Stomach (tissue), 9 donors: Measurements from ENCODE around the gene FOS. TPM values are rescaled to one million over a fixed set of nuclear protein-coding genes. Genes with fewer than 3 reads are reported as not detected.
A peak's percentile ranks its signal among the peaks of the same experiment; 100 is the strongest.

Experiments used
- DNase-seq, 2 donors: peaks; one replicate each; pipeline versions ENCODE4 v3.0.0 to v3.0.0-alpha.2; 2013 to 2019
- H3K27ac ChIP-seq, 5 donors: fragments of 200-600 bp in 4 of 5; sonication (generic) in 4 of 5; one replicate each; pipeline ENCODE4 v1.5.1; 2013 to 2019; ENCODE audit warnings: mild to moderate bottlenecking in 1 of 5, moderate library complexity in 1 of 5
- H3K27me3 ChIP-seq, 3 donors: fragments of 200-600 bp; sonication (generic); one replicate each; pipeline ENCODE4 v1.5.1; 2017 to 2019; ENCODE audit warnings: mixed run types in 1 of 3
- H3K36me3 ChIP-seq, 4 donors: fragments of 200-600 bp; sonication (generic); 1 replicate in 3 of 4; 2 replicates in 1 of 4; pipeline ENCODE4 v1.5.1; 2016 to 2019
- H3K4me1 ChIP-seq, 4 donors: fragments of 200-600 bp; sonication (generic); one replicate each; pipeline ENCODE4 v1.5.1; 2016 to 2019
- H3K4me3 ChIP-seq, 4 donors: fragments of 200-600 bp; sonication (generic) in 3 of 4; one replicate each; pipeline ENCODE4 v1.5.1; 2016 to 2019; ENCODE audit warnings: mild to moderate bottlenecking in 1 of 4
- H3K9me3 ChIP-seq, 4 donors: fragments of 200-600 bp; sonication (generic); one replicate each; pipeline ENCODE4 v1.5.1; 2016 to 2019
- CTCF ChIP-seq, 7 experiments: fragments of 450-650 bp in 4 of 7; fragments of 200-600 bp in 3 of 7; sonication (generic) in 3 of 7; IDR thresholded peaks; one replicate each; pipeline ENCODE4 v1.5.1; 2016 to 2019; ENCODE audit warnings: antibody characterized with exemption in 7 of 7, control low read depth in 2 of 7, mild to moderate bottlenecking in 1 of 7
- EP300 ChIP-seq: sonication (generic); formaldehyde crosslinking; IDR thresholded peaks from one replicate; pipeline ENCODE4 v1.6.1; 2017; ENCODE audit warnings: antibody characterized with exemption
- POLR2A ChIP-seq, 4 donors: fragments of 450-650 bp; IDR thresholded peaks; one replicate each; pipeline ENCODE4 v1.6.1; 2016; ENCODE audit warnings: antibody characterized with exemption in 4 of 4, control low read depth in 2 of 4, mild to moderate bottlenecking in 1 of 4, moderate library complexity in 1 of 4
- POLR2AphosphoS5 ChIP-seq, 3 donors: sonication (generic); formaldehyde crosslinking; IDR thresholded peaks; one replicate each; pipeline ENCODE4 v1.6.1; 2016; ENCODE audit warnings: antibody characterized with exemption in 3 of 3
- WGBS, 5 donors: extraction: QIAGEN DNeasy Blood & Tissue Kit in 3 of 5; methylation state at CpG; one replicate each; pipeline versions ENCODE4 v1.1.5 to v1.1.7; 2013 to 2018; 5-methylcytosine and 5-hydroxymethylcytosine counted together
- intact Hi-C: fragments of 100-400 bp; cut with DNase I; formaldehyde crosslinking; loops from one replicate; pipeline ENCODE4 v1.15.1; 2023; ENCODE audit warnings: low total_unique reads
- polyA plus RNA-seq, 3 donors: library from polyadenylated mRNA; stranded (reverse); fragments of 200-250 nt; gene quantifications; one replicate each; pipeline ENCODE4 v1.2.3, GENCODE V29; 2013
- total RNA-seq, 5 donors: library from RNA; depleted of rRNA; stranded (reverse); fragments of >200 nt; gene quantifications; one replicate each; pipeline versions ENCODE4 v1.1.0 to v1.2.3, GENCODE V29; 2014 to 2016
- donor health status: healthy with polysubstance abuse.
- donor health status: Bipolar disorder and iron deficiency.
- donor health status: healthy.

Gene FOS
- total and polyA plus RNA-seq, 8 donors: 62.2 to 1,274 (median 213) TPM

DNA sequence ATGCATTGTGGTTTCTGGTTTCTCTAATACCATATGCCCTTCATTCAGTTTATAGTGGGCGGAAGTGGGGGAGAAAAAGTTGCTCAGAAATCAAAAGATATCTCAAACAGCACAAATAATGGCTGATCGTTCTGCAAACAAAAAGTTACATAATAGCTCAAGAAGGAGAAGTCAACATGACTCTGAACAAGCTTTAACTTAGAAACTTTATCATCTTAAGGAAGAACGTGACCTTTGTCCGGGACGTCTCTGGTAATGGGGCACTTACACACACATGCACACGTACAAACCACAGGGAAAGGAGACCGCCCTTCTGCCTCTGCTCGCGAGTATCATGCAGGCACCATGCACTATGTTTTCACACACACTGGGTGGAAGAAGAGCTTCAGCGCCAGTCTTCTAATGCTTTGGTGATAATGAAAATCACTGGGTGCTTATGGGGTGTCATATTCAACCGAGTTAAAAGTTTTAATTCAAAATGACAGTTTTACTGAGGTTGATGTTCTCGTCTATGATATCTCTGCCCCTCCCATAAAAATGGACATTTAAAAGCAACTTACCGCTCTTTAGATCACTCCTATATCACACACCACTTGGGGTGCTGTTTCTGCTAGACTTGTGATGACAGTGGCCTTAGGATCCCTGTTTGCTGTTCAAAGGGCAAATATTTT lies 4.7 kb downstream of the FOS start:
- WGBS, 5 donors: 27 to 59% (median 36%) methylated on average over 13 of the region's 13 CpGs
- intact Hi-C loops: no loop called here
- TF ChIP-seq POLR2A (IDR thresholded peaks at IDR 0.05) (peak in 3 of 4 donors; percentile 1 to 81 (median 37)), POLR2AphosphoS5 (IDR thresholded peaks at IDR 0.05) (peak; percentile 11 to 98 (median 98)), EP300 (no peak), CTCF (IDR thresholded peaks at IDR 0.05) (peak in 2 of 7 experiments; percentile 10 to 16)
- Histone ChIP-seq H3K4me3 (peak overlapping the region in 1 of 4 donors; percentile 77), H3K27me3 (no peaks in the 10 kb centered on the region), H3K27ac (peak overlapping the region; percentile 69 to 97 (median 97)), H3K4me1 (peaks cover 23 to 42% (median 34%) of the 10 kb centered on the region in 4 donors), H3K36me3 (peaks cover 12 to 24% (median 20%) of the 10 kb centered on the region in 4 donors), H3K9me3 (no peaks in the 10 kb centered on the region)
- DNase-seq: peak; percentile 72 to 93

DNA sequence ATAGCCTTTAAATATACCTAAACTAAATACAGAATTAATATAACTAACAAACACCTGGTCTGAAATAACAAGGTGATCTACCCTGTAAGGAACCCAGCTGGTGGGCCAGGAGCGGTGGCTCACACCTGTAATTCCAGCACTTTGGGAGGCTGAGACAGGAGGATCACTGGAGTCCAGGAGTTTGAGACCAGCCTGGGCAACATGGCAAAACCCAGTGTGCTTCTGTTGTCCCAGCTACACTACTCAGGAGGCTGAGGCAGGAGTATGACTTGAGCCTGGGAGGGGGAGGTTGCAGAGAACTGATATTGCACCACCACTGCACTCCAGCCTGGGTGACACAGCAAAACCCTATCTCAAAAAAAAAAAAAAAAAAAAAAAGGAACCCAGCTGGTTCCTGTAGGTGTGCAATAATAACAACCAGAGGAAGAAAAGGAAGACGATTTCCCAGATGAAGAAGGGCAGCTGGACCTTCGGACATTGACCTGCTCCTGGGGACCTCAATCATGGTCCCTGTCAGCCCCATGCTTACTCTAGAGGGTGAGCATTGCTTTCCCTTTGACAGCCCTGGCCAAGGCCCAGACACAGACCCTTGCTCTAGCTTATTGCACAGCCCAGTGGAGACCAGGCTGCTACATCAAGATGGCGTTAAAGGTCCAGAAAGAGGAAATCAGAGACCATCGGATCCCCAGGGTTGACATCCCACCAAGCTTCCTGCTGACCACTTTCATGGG lies 5.4 kb downstream of the FOS start:
- Histone ChIP-seq H3K36me3 (peaks cover 12 to 24% (median 20%) of the 10 kb centered on the region in 4 donors), H3K27ac (peak overlapping the region; percentile 69 to 97 (median 97)), H3K27me3 (no peaks in the 10 kb centered on the region), H3K4me1 (peaks cover 23 to 38% (median 32%) of the 10 kb centered on the region in 4 donors), H3K4me3 (no peak overlapping the region), H3K9me3 (no peaks in the 10 kb centered on the region)
- intact Hi-C loops: no loop called here
- 61 to 72% (median 70%) methylated on average over 5 of the region's 5 CpGs for WGBS, 5 donors
- peak; percentile 60 to 77 for DNase-seq
- TF ChIP-seq EP300: no peak
- peak in 2 of 3 donors; percentile 73 for TF ChIP-seq POLR2AphosphoS5 (IDR thresholded peaks at IDR 0.05)

DNA sequence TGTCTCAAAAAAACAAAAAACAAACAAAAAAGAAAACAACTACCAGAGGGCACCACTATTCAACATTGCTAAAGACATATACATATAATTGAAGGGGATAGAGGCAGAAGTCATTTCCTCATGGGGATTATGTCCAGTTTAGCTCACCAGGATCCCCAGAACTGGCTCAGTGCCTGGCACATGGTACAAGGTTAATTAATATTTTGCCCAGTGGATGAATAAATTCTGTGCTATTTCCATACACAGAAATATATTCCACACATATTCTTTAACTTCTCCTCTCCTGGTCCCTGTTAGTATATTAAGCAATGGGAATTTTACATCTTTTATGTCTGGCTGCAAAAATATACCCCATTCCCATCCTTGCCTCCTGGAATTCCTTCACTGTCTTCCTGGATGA lies 6.7 kb downstream of the FOS start:
- TF ChIP-seq CTCF (IDR thresholded peaks at IDR 0.05) (no peak), EP300 (no peak)
- H3K27me3 ChIP-seq: no peaks in the 10 kb centered on the region
- H3K27ac ChIP-seq: no peak overlapping the region
- DNase-seq: no peak
- H3K4me1 ChIP-seq: peaks cover 13 to 32% (median 19%) of the 10 kb centered on the region in 4 donors
- H3K36me3 ChIP-seq: peaks cover 9 to 16% (median 13%) of the 10 kb centered on the region in 4 donors
- intact Hi-C loops: no loop called here
- H3K9me3 ChIP-seq: no peaks in the 10 kb centered on the region
- no peak overlapping the region for H3K4me3 ChIP-seq

GRCh38 chr14:75286313-75286712 lies 7.7 kb downstream of the FOS start:
- Histone ChIP-seq H3K9me3 (no peaks in the 10 kb centered on the region), H3K27me3 (no peaks in the 10 kb centered on the region), H3K4me3 (no peak overlapping the region), H3K4me1 (peaks cover 4 to 22% (median 9%) of the 10 kb centered on the region in 4 donors), H3K27ac (no peak overlapping the region), H3K36me3 (peaks cover 2 to 6% (median 3%) of the 10 kb centered on the region in 4 donors)
- WGBS, 5 donors: 41 to 57% (median 47%) methylated on average over 5 of the region's 5 CpGs
- peak in 1 of 2 donors; percentile 80 for DNase-seq
- TF ChIP-seq CTCF (IDR thresholded peaks at IDR 0.05) (no peak), POLR2AphosphoS5 (IDR thresholded peaks at IDR 0.05) (no peak), EP300 (no peak), POLR2A (IDR thresholded peaks at IDR 0.05) (no peak)
- intact Hi-C loops: no loop called here
